Testis (tissue), 3 donors: ENCODE data around the gene GSTO2. TPM values are rescaled to one million over a fixed set of nuclear protein-coding genes. Genes with fewer than 3 reads are reported as not detected.

Experiments
- DNase-seq: peaks from one replicate; pipeline ENCODE4 v3.0.0-alpha.2; 2019
- H3K27ac ChIP-seq, 2 donors: fragments of 200-600 bp; sonication (generic); one replicate each; pipeline ENCODE4 v1.5.1; 2019
- H3K27me3 ChIP-seq: fragments of 200-600 bp; sonication (generic); one replicate; pipeline ENCODE4 v1.5.1; 2019
- H3K36me3 ChIP-seq: fragments of 200-600 bp; sonication (generic); one replicate; pipeline ENCODE4 v1.5.1; 2017; ENCODE audit warnings: low read depth; ENCODE audit errors: missing control alignments
- H3K4me1 ChIP-seq: fragments of 200-600 bp; sonication (generic); one replicate; pipeline ENCODE4 v1.5.1; 2019
- H3K4me3 ChIP-seq, 2 donors: fragments of 200-600 bp; sonication (generic); one replicate each; pipeline ENCODE4 v1.5.1; 2017 to 2019
- H3K9me3 ChIP-seq: fragments of 200-600 bp; sonication (generic); one replicate; pipeline ENCODE4 v1.5.1; 2017
- CTCF ChIP-seq, 3 experiments: fragments of 450-650 bp in 2 of 3; fragments of 200-600 bp in 1 of 3; sonication (generic) in 1 of 3; IDR thresholded peaks; one replicate each; pipeline ENCODE4 v1.5.1; 2016 to 2019; ENCODE audit warnings: antibody characterized with exemption in 3 of 3, mild to moderate bottlenecking in 2 of 3, moderate library complexity in 1 of 3
- POLR2A ChIP-seq: fragments of 450-650 bp; IDR thresholded peaks from one replicate; pipeline ENCODE4 v1.6.1; 2017; ENCODE audit warnings: antibody characterized with exemption, mild to moderate bottlenecking, moderate library complexity
- WGBS, 2 donors: methylation state at CpG; one replicate each; pipeline ENCODE4 v1.1.5; 2018; 5-methylcytosine and 5-hydroxymethylcytosine counted together
- intact Hi-C: fragments of 100-400 bp; cut with DNase I; formaldehyde crosslinking; loops from one replicate; pipeline ENCODE4 v1.15.1; 2023; ENCODE audit warnings: low total_unique reads
- polyA plus RNA-seq: library from polyadenylated mRNA; stranded (reverse); fragments of 350-450 nt; fragmentation: Illumina TruSeq; extraction: RNeasy Lipid Tissue Mini Kit (QIAGEN cat#74804); gene quantifications from one replicate; pipeline ENCODE4 v1.2.3, GENCODE V29; 2014; ENCODE audit warnings: low read depth, low replicate concordance; ENCODE audit not compliant: insufficient read depth
- total RNA-seq, 2 donors: library from RNA; depleted of rRNA; stranded (reverse); fragments of >200 nt; gene quantifications; one replicate each; pipeline ENCODE4 v1.2.3, GENCODE V29; 2016

The GSTO2 gene
- total and polyA plus RNA-seq, 3 donors from 2014 or later, result 28.9 to 53.7 (median 51.7) TPM

GRCh38 chr10:104273899-104274575 lies 5.1 kb downstream of the GSTO2 start:
- intact Hi-C loops, result no loop called here
- peaks cover 4% of the 10 kb centered on the region for H3K4me1 ChIP-seq
- no peak for TF ChIP-seq CTCF (IDR thresholded peaks at IDR 0.05)
- TF ChIP-seq POLR2A, result no peak
- DNase-seq, result no peak
- H3K4me3 ChIP-seq, result peak overlapping the region in 1 of 2 donors; percentile 60
- 74 to 88% methylated on average over 4 of the region's 4 CpGs for WGBS, 2 donors
- H3K27me3 ChIP-seq, result no peaks in the 10 kb centered on the region
- no peak overlapping the region for H3K27ac ChIP-seq
- no peaks in the 10 kb centered on the region for H3K9me3 ChIP-seq
- no peaks in the 10 kb centered on the region for H3K36me3 ChIP-seq

GRCh38 chr10:104274762-104275721 lies 6.1 kb downstream of the GSTO2 start:
- TF ChIP-seq POLR2A, result no peak
- TF ChIP-seq CTCF (IDR thresholded peaks at IDR 0.05), result peak; percentile 61 to 78 (median 65)
- Histone ChIP-seq H3K9me3 (no peaks in the 10 kb centered on the region), H3K36me3 (no peaks in the 10 kb centered on the region), H3K4me1 (no peaks in the 10 kb centered on the region), H3K27me3 (no peaks in the 10 kb centered on the region), H3K4me3 (peak overlapping the region; percentile 7 to 60), H3K27ac (peak overlapping the region in 1 of 2 donors; percentile 62)
- 23 to 26% methylated on average over 25 to 42 of the region's 42 CpGs for WGBS, 2 donors
- peak; percentile 68 for DNase-seq
- intact Hi-C loops, result no loop called here

- Histone ChIP-seq H3K4me3 (no peak overlapping the region), H3K4me1 (no peaks in the 10 kb centered on the region), H3K9me3 (no peaks in the 10 kb centered on the region), H3K36me3 (no peaks in the 10 kb centered on the region), H3K27ac (no peak overlapping the region), H3K27me3 (no peaks in the 10 kb centered on the region)
- TF ChIP-seq POLR2A (no peak), CTCF (IDR thresholded peaks at IDR 0.05) (no peak)
- WGBS, 2 donors, result 63 to 94% methylated on average over 1 of the region's 1 CpG
- no peak for DNase-seq
- intact Hi-C loops, result no loop called here
Observed at GRCh38 chr10:104276192-104276591, 7.2 kb downstream of the GSTO2 start.

GRCh38 chr10:104277785-104278184 lies 8.8 kb downstream of the GSTO2 start:
- H3K36me3 ChIP-seq, result no peaks in the 10 kb centered on the region
- H3K9me3 ChIP-seq, result no peaks in the 10 kb centered on the region
- DNase-seq, result no peak
- intact Hi-C loops, result no loop called here
- no peaks in the 10 kb centered on the region for H3K4me1 ChIP-seq
- no peak overlapping the region for H3K27ac ChIP-seq
- no peak for TF ChIP-seq CTCF (IDR thresholded peaks at IDR 0.05)
- TF ChIP-seq POLR2A, result no peak
- WGBS, 2 donors, result 74 to 90% methylated on average over 2 of the region's 2 CpGs
- no peaks in the 10 kb centered on the region for H3K27me3 ChIP-seq
- H3K4me3 ChIP-seq, result no peak overlapping the region
